ENCODE results near the gene NEDD9. TPM values are rescaled to one million over a fixed set of nuclear protein-coding genes. Genes with fewer than 3 reads are reported as not detected.

NEDD9 gene
- total RNA-seq, 4 donors from 2014 or later = 19.8 to 49.4 (median 35.6) TPM

DNA sequence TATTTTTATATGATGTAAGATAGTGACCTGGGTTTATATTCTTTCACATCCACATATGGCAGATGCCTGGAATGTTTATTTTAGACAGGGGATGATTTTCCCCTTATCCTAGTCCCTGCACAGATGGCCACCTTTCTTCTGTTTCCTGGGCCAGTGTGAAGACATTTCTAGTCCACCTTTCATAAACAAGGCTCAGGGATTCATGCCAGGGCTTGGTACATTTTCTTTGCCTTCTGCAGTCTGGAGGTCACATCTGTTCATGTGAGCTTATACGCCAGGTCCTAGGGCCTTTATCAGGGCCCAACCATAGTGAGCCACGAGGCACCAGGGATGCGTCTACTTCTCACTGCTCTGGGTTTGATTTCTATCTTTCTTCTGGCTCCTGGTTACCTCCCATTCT lies 82.9 kb downstream of the NEDD9 start:
- no peaks in the 10 kb centered on the region for H3K27me3 ChIP-seq
- no peak for ATAC-seq
- in situ Hi-C loops (cut with MboI; ENCODE audit: low sequenced_read_pairs in 4 of 4) (loop anchor here in 3 of 4 donors (5.0 to 10.0 kb wide), 3 partner anchors 345 to 428 kb away; no protein-coding TSS in a partner anchor), intact Hi-C loops (cut with DNase I; ENCODE audit: low total_unique reads) (loop anchor here (10.0 kb wide), 1 partner anchor 425 kb away; no protein-coding TSS in a partner anchor)
- no peaks in the 10 kb centered on the region for H3K36me3 ChIP-seq
- DNase-seq = no peak
- no peak overlapping the region for H3K4me3 ChIP-seq
- TF ChIP-seq CTCF (IDR thresholded peaks at IDR 0.05 in 4 of 5, conservative IDR thresholded peaks at IDR 0.05 in 1 of 5) (no peak), POLR2A (IDR thresholded peaks at IDR 0.05) (no peak)
- no peak overlapping the region for H3K27ac ChIP-seq
- H3K4me1 ChIP-seq = no peaks in the 10 kb centered on the region
- no peaks in the 10 kb centered on the region for H3K9me3 ChIP-seq

DNA sequence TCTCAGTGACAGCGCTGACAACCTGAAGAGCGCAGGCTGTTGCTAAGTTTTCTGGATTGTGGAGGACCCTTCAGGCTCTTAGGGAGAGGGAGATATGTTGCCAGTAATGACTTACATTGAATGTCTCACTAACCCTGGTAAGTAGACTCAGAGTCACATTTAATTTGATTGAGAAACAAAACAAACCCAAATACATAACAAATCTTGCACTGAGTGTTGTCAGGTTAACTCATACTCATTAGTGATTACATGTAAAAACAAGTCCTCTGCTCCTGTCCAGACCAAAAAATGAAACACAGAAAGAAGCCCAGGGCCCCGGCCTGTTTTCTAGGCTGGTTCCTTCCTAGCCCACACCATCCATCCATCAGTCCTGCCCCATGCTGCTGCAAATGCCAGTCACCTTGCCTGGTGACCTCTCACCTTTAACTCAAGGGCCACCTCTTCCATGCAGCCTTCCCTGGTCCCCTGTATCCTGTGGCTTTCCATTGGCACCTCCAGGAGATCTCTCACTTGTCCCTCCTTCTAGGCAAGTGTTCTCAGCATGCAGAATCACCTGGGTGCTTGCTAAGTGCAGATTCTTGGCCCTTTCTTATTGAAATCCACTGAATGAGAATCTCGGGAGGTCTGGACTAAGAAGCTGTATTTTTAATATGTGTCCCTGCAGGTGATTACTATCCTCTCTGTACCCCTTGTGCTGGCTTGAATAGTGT lies 86.2 kb downstream of the NEDD9 start:
- H3K4me3 ChIP-seq = no peak overlapping the region
- in situ Hi-C loops (cut with MboI; ENCODE audit: low sequenced_read_pairs in 4 of 4) = loop anchor here in 3 of 4 donors (5.0 to 10.0 kb wide), 3 partner anchors 349 to 431 kb away; no protein-coding TSS in a partner anchor
- intact Hi-C loops (cut with DNase I; ENCODE audit: low total_unique reads) = loop anchor here (10.0 kb wide), 1 partner anchor 429 kb away; no protein-coding TSS in a partner anchor

GRCh38 chr6:11144393-11144851 lies 88.0 kb downstream of the NEDD9 start:
- in situ Hi-C loops (cut with MboI; ENCODE audit: low sequenced_read_pairs in 4 of 4) = loop anchor here in 3 of 4 donors (5.0 to 10.0 kb wide), 3 partner anchors 350 to 430 kb away; no protein-coding TSS in a partner anchor
- peak; percentile 66 to 88 (median 77) for TF ChIP-seq CTCF (IDR thresholded peaks at IDR 0.05 in 4 of 5, conservative IDR thresholded peaks at IDR 0.05 in 1 of 5)
- TF ChIP-seq POLR2A (IDR thresholded peaks at IDR 0.05) = no peak
- no peaks in the 10 kb centered on the region for H3K36me3 ChIP-seq
- DNase-seq (peak; percentile 53 to 55), ATAC-seq (peak; percentile 92)
- no peaks in the 10 kb centered on the region for H3K9me3 ChIP-seq
- no peaks in the 10 kb centered on the region for H3K4me1 ChIP-seq
- intact Hi-C loops (cut with DNase I; ENCODE audit: low total_unique reads) = loop anchor here (1.0 to 10.0 kb wide), 2 partner anchors 352 to 430 kb away; no protein-coding TSS in a partner anchor
- H3K4me3 ChIP-seq = no peak overlapping the region
- no peak overlapping the region for H3K27ac ChIP-seq
- H3K27me3 ChIP-seq = no peaks in the 10 kb centered on the region

More for the DNA sequence above, 86.2 kb downstream of the NEDD9 start:
- no peaks in the 10 kb centered on the region for H3K4me1 ChIP-seq
- ATAC-seq (no peak), DNase-seq (no peak)
- H3K27ac ChIP-seq = no peak overlapping the region
- no peaks in the 10 kb centered on the region for H3K9me3 ChIP-seq
- no peaks in the 10 kb centered on the region for H3K36me3 ChIP-seq
- no peak for TF ChIP-seq CTCF (IDR thresholded peaks at IDR 0.05 in 4 of 5, conservative IDR thresholded peaks at IDR 0.05 in 1 of 5)
- no peak for TF ChIP-seq POLR2A (IDR thresholded peaks at IDR 0.05)
- H3K27me3 ChIP-seq = no peaks in the 10 kb centered on the region

GRCh38 chr6:11143394-11144371 lies 88.8 kb downstream of the NEDD9 start:
- Histone ChIP-seq H3K4me3 (no peak overlapping the region), H3K27ac (no peak overlapping the region), H3K9me3 (no peaks in the 10 kb centered on the region), H3K27me3 (no peaks in the 10 kb centered on the region), H3K36me3 (no peaks in the 10 kb centered on the region), H3K4me1 (no peaks in the 10 kb centered on the region)
- no peak for TF ChIP-seq POLR2A (IDR thresholded peaks at IDR 0.05)
- no peak for TF ChIP-seq CTCF (IDR thresholded peaks at IDR 0.05 in 4 of 5, conservative IDR thresholded peaks at IDR 0.05 in 1 of 5)
- intact Hi-C loops (cut with DNase I; ENCODE audit: low total_unique reads) = loop anchor here (1.0 to 10.0 kb wide), 2 partner anchors 353 to 431 kb away; no protein-coding TSS in a partner anchor
- ATAC-seq (peak; percentile 68 to 84), DNase-seq (peak; percentile 46 to 68)
- in situ Hi-C loops (cut with MboI; ENCODE audit: low sequenced_read_pairs in 4 of 4) = loop anchor here in 3 of 4 donors (5.0 to 10.0 kb wide), 3 partner anchors 351 to 431 kb away; no protein-coding TSS in a partner anchor

Data from gastrocnemius medialis (tissue), 4 donors.